HEK293 (cell line): ENCODE results near the gene ROR2.

Experiments used
- BCL11A ChIP-seq: fragments of 450-650 bp; formaldehyde crosslinking; IDR thresholded peaks from 2 replicates; pipeline ENCODE4 v1.5.1; 2016; ENCODE audit warnings: low read depth, missing biosample characterization, missing genetic modification characterization
- FEZF1 ChIP-seq: fragments of 450-650 bp; formaldehyde crosslinking; IDR thresholded peaks from 2 replicates; pipeline ENCODE4 v1.5.1; 2016; ENCODE audit warnings: missing biosample characterization, missing genetic modification characterization
- GFI1B ChIP-seq: fragments of 450-650 bp; formaldehyde crosslinking; IDR thresholded peaks from 2 replicates; pipeline ENCODE4 v1.5.1; 2016; ENCODE audit warnings: missing biosample characterization, missing genetic modification characterization
- KLF10 ChIP-seq: fragments of 450-650 bp; IDR thresholded peaks from 2 replicates; pipeline ENCODE4 v1.5.1; 2018; ENCODE audit warnings: missing biosample characterization, mild to moderate bottlenecking, missing genetic modification characterization
- KLF16 ChIP-seq: fragments of 450-650 bp; formaldehyde crosslinking; IDR thresholded peaks from 2 replicates; pipeline ENCODE4 v1.5.1; 2017; ENCODE audit warnings: missing biosample characterization, missing genetic modification characterization
- KLF8 ChIP-seq: fragments of 450-650 bp; formaldehyde crosslinking; IDR thresholded peaks from 2 replicates; pipeline ENCODE4 v1.5.1; 2016; ENCODE audit warnings: missing biosample characterization, missing genetic modification characterization
- KLF9 ChIP-seq: fragments of 450-650 bp; formaldehyde crosslinking; IDR thresholded peaks from 2 replicates; pipeline ENCODE4 v1.5.1; 2016; ENCODE audit warnings: missing biosample characterization, missing genetic modification characterization, low read depth
- MZF1 ChIP-seq: fragments of 450-650 bp; formaldehyde crosslinking; IDR thresholded peaks from 2 replicates; pipeline ENCODE4 v1.5.1; 2017; ENCODE audit warnings: missing biosample characterization, missing genetic modification characterization, borderline replicate concordance
- OVOL3 ChIP-seq: fragments of 450-650 bp; formaldehyde crosslinking; IDR thresholded peaks from 2 replicates; pipeline ENCODE4 v1.5.1; 2016; ENCODE audit warnings: missing biosample characterization, missing genetic modification characterization
- PRDM1 ChIP-seq: fragments of 450-650 bp; formaldehyde crosslinking; IDR thresholded peaks from 2 replicates; pipeline ENCODE4; 2016; ENCODE audit warnings: missing biosample characterization, missing genetic modification characterization
- REPIN1 ChIP-seq: fragments of 450-650 bp; formaldehyde crosslinking; IDR thresholded peaks from 2 replicates; pipeline ENCODE4 v1.5.1; 2017; ENCODE audit warnings: missing biosample characterization, missing genetic modification characterization, low read depth
- SP7 ChIP-seq: fragments of 450-650 bp; formaldehyde crosslinking; IDR thresholded peaks from 2 replicates; pipeline ENCODE4 v1.5.1; 2016; ENCODE audit warnings: missing biosample characterization, missing genetic modification characterization
- WT1 ChIP-seq: fragments of 450-650 bp; formaldehyde crosslinking; IDR thresholded peaks from 2 replicates; pipeline ENCODE4 v1.5.1; 2016; ENCODE audit warnings: missing biosample characterization, missing genetic modification characterization
- ZBTB17 ChIP-seq: fragments of 450-650 bp; formaldehyde crosslinking; IDR thresholded peaks from 2 replicates; pipeline ENCODE4 v1.5.1; 2016; ENCODE audit warnings: missing biosample characterization, missing genetic modification characterization
- ZBTB7A ChIP-seq: fragments of 450-650 bp; formaldehyde crosslinking; IDR thresholded peaks from 2 replicates; pipeline ENCODE4 v1.5.1; 2016; ENCODE audit warnings: low read depth, missing biosample characterization, missing genetic modification characterization
- ZFHX2 ChIP-seq: fragments of 450-650 bp; formaldehyde crosslinking; conservative IDR thresholded peaks from 2 replicates; pipeline ENCODE4 v1.5.1; 2016; ENCODE audit warnings: missing biosample characterization, missing genetic modification characterization
- ZNF146 ChIP-seq: fragments of 450-650 bp; formaldehyde crosslinking; IDR thresholded peaks from 2 replicates; pipeline ENCODE4 v1.5.1; 2016; ENCODE audit warnings: missing biosample characterization, missing genetic modification characterization
- ZNF335 ChIP-seq: fragments of 450-650 bp; formaldehyde crosslinking; conservative IDR thresholded peaks from 2 replicates; pipeline ENCODE4 v1.5.1; 2016; ENCODE audit warnings: missing biosample characterization, missing genetic modification characterization
- ZNF404 ChIP-seq: fragments of 450-650 bp; formaldehyde crosslinking; IDR thresholded peaks from 2 replicates; pipeline ENCODE4 v1.5.1; 2017; ENCODE audit warnings: missing biosample characterization, missing genetic modification characterization
- ZNF514 ChIP-seq: fragments of 450-650 bp; formaldehyde crosslinking; IDR thresholded peaks from 2 replicates; pipeline ENCODE4 v1.5.1; 2016; ENCODE audit warnings: missing biosample characterization, missing genetic modification characterization
- ZNF600 ChIP-seq: fragments of 450-650 bp; formaldehyde crosslinking; IDR thresholded peaks from 2 replicates; pipeline ENCODE4 v1.5.1; 2016; ENCODE audit warnings: missing biosample characterization, missing genetic modification characterization
- ZNF654 ChIP-seq: fragments of 450-650 bp; formaldehyde crosslinking; IDR thresholded peaks from 2 replicates; pipeline ENCODE4 v1.5.1; 2016; ENCODE audit warnings: low read depth, missing biosample characterization, missing genetic modification characterization
- ZNF660 ChIP-seq: fragments of 450-650 bp; IDR thresholded peaks from 2 replicates; pipeline ENCODE4 v1.5.1; 2018; ENCODE audit warnings: missing biosample characterization, mild to moderate bottlenecking, missing genetic modification characterization
- ZNF747 ChIP-seq: fragments of 450-650 bp; formaldehyde crosslinking; IDR thresholded peaks from 2 replicates; pipeline ENCODE4 v1.5.1; 2016; ENCODE audit warnings: missing biosample characterization, missing genetic modification characterization
- ZNF843 ChIP-seq: fragments of 450-650 bp; formaldehyde crosslinking; IDR thresholded peaks from 2 replicates; pipeline ENCODE4 v1.5.1; 2016; ENCODE audit warnings: missing biosample characterization, missing genetic modification characterization
- TF ChIP-seq, protein P1 (sequence below): fragments of 450-650 bp; formaldehyde crosslinking; IDR thresholded peaks from 2 replicates; pipeline ENCODE4 v1.5.1; 2016; ENCODE audit warnings: missing biosample characterization, missing genetic modification characterization
- TF ChIP-seq, protein P2 (sequence below): fragments of 450-650 bp; IDR thresholded peaks from 2 replicates; pipeline ENCODE4 v1.5.1; 2018; ENCODE audit warnings: missing biosample characterization, mild to moderate bottlenecking, missing genetic modification characterization
- TF ChIP-seq, protein P3 (sequence below): fragments of 450-650 bp; formaldehyde crosslinking; IDR thresholded peaks from 2 replicates; pipeline ENCODE4 v1.5.1; 2016; ENCODE audit warnings: missing biosample characterization, missing genetic modification characterization
- TF ChIP-seq, protein P4 (sequence below): fragments of 450-650 bp; formaldehyde crosslinking; IDR thresholded peaks from 2 replicates; pipeline ENCODE4 v1.5.1; 2017; ENCODE audit warnings: missing biosample characterization, missing genetic modification characterization
- TF ChIP-seq, protein P5 (sequence below): fragments of 450-650 bp; formaldehyde crosslinking; IDR thresholded peaks from 2 replicates; pipeline ENCODE4 v1.5.1; 2017; ENCODE audit warnings: missing biosample characterization, missing genetic modification characterization
- TF ChIP-seq, protein P6 (sequence below): fragments of 450-650 bp; IDR thresholded peaks from 2 replicates; pipeline ENCODE4 v1.5.1; 2018; ENCODE audit warnings: missing biosample characterization, missing genetic modification characterization

Gene ROR2

DNA sequence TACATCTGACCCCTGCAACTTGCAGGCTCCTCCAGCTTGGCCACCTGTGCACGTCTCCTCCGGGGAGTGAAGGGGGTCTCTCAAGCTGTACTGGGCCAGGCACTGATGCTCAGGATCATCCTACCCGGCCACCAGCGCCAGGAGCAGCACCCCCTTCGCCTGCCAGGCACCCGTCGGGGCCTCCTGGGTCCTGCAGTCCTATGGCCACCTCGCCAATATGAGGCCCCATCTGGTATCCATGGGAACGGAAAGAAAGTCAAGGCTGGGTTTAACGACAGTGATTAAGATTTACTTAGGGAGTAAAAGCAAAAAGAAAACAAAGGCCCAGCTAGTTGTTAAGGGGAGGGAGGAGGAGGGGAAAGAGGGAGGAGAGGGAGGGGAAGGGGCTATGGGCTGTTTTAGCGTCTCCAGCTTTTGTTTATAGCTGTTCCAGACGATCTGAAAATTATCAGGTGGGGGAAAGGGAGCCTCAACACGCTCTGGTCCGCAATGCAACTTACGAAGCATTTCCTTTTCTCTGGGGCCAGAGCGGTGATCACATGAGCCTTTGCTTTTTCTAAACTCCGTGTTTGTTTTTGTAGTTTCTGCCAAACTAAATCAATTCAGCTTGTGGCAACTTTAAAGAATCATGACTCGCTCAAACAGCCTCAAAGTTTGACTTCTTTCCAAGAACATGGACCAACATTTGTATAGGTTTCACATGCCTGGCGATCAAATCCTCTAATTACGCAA lies 132.4 kb downstream of the ROR2 start (continued):
- TF ChIP-seq, protein P1, sequence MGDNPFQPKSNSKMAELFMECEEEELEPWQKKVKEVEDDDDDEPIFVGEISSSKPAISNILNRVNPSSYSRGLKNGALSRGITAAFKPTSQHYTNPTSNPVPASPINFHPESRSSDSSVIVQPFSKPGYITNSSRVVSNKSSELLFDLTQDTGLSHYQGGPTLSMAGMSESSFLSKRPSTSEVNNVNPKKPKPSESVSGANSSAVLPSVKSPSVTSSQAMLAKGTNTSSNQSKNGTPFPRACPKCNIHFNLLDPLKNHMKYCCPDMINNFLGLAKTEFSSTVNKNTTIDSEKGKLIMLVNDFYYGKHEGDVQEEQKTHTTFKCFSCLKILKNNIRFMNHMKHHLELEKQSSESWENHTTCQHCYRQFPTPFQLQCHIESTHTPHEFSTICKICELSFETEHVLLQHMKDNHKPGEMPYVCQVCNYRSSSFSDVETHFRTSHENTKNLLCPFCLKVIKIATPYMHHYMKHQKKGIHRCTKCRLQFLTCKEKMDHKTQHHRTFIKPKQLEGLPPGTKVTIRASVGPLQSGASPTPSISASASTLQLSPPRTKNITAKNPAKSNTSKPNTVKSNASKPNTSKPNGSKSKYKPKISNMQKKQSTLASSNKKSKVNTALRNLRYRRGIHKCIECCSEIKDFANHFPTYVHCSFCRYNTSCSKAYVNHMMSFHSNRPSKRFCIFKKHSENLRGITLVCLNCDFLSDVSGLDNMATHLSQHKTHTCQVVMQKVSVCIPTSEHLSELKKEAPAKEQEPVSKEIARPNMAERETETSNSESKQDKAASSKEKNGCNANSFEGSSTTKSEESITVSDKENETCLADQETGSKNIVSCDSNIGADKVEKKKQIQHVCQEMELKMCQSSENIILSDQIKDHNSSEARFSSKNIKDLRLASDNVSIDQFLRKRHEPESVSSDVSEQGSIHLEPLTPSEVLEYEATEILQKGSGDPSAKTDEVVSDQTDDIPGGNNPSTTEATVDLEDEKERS (tag by site-specific recombination) = no peak
- no peak for TF ChIP-seq ZNF654 (tag by site-specific recombination)
- no peak for TF ChIP-seq KLF16 (tag by site-specific recombination)
- no peak for TF ChIP-seq ZBTB7A (tag by site-specific recombination)
- no peak for TF ChIP-seq ZFHX2 (tag by site-specific recombination)
- no peak for TF ChIP-seq MZF1 (tag by site-specific recombination)
- TF ChIP-seq ZNF843 (tag by site-specific recombination) = 0 out of 2 replicates have a peak, but pooled peaks have one; percentile 42
- no peak for TF ChIP-seq KLF9 (tag by site-specific recombination)
- 0 out of 2 replicates have a peak, but pooled peaks have one; percentile 18 for TF ChIP-seq ZNF600 (tag by site-specific recombination)
- TF ChIP-seq, protein P2, sequence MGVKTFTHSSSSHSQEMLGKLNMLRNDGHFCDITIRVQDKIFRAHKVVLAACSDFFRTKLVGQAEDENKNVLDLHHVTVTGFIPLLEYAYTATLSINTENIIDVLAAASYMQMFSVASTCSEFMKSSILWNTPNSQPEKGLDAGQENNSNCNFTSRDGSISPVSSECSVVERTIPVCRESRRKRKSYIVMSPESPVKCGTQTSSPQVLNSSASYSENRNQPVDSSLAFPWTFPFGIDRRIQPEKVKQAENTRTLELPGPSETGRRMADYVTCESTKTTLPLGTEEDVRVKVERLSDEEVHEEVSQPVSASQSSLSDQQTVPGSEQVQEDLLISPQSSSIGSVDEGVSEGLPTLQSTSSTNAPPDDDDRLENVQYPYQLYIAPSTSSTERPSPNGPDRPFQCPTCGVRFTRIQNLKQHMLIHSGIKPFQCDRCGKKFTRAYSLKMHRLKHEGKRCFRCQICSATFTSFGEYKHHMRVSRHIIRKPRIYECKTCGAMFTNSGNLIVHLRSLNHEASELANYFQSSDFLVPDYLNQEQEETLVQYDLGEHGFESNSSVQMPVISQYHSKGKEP (tag by site-specific recombination) = peak; percentile 31; the same call in 1 of the 2 replicates
- TF ChIP-seq, protein P3, sequence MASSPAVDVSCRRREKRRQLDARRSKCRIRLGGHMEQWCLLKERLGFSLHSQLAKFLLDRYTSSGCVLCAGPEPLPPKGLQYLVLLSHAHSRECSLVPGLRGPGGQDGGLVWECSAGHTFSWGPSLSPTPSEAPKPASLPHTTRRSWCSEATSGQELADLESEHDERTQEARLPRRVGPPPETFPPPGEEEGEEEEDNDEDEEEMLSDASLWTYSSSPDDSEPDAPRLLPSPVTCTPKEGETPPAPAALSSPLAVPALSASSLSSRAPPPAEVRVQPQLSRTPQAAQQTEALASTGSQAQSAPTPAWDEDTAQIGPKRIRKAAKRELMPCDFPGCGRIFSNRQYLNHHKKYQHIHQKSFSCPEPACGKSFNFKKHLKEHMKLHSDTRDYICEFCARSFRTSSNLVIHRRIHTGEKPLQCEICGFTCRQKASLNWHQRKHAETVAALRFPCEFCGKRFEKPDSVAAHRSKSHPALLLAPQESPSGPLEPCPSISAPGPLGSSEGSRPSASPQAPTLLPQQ (tag by site-specific recombination) = 0 out of 2 replicates have a peak, but pooled peaks have one; percentile 47
- TF ChIP-seq KLF8 = no peak
- TF ChIP-seq, protein P4, sequence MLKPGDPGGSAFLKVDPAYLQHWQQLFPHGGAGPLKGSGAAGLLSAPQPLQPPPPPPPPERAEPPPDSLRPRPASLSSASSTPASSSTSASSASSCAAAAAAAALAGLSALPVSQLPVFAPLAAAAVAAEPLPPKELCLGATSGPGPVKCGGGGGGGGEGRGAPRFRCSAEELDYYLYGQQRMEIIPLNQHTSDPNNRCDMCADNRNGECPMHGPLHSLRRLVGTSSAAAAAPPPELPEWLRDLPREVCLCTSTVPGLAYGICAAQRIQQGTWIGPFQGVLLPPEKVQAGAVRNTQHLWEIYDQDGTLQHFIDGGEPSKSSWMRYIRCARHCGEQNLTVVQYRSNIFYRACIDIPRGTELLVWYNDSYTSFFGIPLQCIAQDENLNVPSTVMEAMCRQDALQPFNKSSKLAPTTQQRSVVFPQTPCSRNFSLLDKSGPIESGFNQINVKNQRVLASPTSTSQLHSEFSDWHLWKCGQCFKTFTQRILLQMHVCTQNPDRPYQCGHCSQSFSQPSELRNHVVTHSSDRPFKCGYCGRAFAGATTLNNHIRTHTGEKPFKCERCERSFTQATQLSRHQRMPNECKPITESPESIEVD (tag by site-specific recombination) = peak; percentile 86
- no peak for TF ChIP-seq ZNF146
- no peak for TF ChIP-seq ZNF747 (tag by site-specific recombination)
- TF ChIP-seq KLF10 (tag by site-specific recombination) = 0 out of 2 replicates have a peak, but pooled peaks have one; percentile 21
- TF ChIP-seq ZNF335 (tag by site-specific recombination) = peak; percentile 84
- no peak for TF ChIP-seq BCL11A (tag by site-specific recombination)
- TF ChIP-seq OVOL3 = no peak
- TF ChIP-seq GFI1B (tag by site-specific recombination) = peak; percentile 29; the same call in 1 of the 2 replicates
- TF ChIP-seq PRDM1 = peak; percentile 50
- TF ChIP-seq ZBTB17 (tag by site-specific recombination) = peak; percentile 45
- no peak for TF ChIP-seq ZNF514 (tag by site-specific recombination)
- no peak for TF ChIP-seq ZNF404 (tag by site-specific recombination)
- TF ChIP-seq, protein P5, sequence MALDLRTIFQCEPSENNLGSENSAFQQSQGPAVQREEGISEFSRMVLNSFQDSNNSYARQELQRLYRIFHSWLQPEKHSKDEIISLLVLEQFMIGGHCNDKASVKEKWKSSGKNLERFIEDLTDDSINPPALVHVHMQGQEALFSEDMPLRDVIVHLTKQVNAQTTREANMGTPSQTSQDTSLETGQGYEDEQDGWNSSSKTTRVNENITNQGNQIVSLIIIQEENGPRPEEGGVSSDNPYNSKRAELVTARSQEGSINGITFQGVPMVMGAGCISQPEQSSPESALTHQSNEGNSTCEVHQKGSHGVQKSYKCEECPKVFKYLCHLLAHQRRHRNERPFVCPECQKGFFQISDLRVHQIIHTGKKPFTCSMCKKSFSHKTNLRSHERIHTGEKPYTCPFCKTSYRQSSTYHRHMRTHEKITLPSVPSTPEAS (tag by site-specific recombination) = no peak
- TF ChIP-seq REPIN1 = no peak
- no peak for TF ChIP-seq ZNF660
- peak; percentile 96 for TF ChIP-seq WT1
- peak; percentile 75 for TF ChIP-seq SP7 (tag by site-specific recombination)
- TF ChIP-seq FEZF1 = peak; percentile 46
- TF ChIP-seq, protein P6, sequence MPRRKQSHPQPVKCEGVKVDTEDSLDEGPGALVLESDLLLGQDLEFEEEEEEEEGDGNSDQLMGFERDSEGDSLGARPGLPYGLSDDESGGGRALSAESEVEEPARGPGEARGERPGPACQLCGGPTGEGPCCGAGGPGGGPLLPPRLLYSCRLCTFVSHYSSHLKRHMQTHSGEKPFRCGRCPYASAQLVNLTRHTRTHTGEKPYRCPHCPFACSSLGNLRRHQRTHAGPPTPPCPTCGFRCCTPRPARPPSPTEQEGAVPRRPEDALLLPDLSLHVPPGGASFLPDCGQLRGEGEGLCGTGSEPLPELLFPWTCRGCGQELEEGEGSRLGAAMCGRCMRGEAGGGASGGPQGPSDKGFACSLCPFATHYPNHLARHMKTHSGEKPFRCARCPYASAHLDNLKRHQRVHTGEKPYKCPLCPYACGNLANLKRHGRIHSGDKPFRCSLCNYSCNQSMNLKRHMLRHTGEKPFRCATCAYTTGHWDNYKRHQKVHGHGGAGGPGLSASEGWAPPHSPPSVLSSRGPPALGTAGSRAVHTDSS = no peak
